GM21390 (cell line): ENCODE data around the gene VSTM5.
"Not testable (repeated sequence)": the region's sequence is repeated elsewhere in the genome, so short reads cannot be mapped to it uniquely, and the experiment has no call there.

Source experiments
- ATAC-seq: cut with Tn5 transposase; IDR thresholded peaks from one replicate; pipeline ENCODE4 v1.9.1; 2021; ENCODE audit not compliant: unreplicated experiment

VSTM5 gene, protein sequence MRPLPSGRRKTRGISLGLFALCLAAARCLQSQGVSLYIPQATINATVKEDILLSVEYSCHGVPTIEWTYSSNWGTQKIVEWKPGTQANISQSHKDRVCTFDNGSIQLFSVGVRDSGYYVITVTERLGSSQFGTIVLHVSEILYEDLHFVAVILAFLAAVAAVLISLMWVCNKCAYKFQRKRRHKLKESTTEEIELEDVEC

GRCh38 chr11:93850594-93851018, at the start of gene VSTM5:
Gene VSTM5 (minus strand): TSS chr11:93850618. CDS start chr11:93850502, 116 bp downstream.
- ATAC-seq = no peak

DNA sequence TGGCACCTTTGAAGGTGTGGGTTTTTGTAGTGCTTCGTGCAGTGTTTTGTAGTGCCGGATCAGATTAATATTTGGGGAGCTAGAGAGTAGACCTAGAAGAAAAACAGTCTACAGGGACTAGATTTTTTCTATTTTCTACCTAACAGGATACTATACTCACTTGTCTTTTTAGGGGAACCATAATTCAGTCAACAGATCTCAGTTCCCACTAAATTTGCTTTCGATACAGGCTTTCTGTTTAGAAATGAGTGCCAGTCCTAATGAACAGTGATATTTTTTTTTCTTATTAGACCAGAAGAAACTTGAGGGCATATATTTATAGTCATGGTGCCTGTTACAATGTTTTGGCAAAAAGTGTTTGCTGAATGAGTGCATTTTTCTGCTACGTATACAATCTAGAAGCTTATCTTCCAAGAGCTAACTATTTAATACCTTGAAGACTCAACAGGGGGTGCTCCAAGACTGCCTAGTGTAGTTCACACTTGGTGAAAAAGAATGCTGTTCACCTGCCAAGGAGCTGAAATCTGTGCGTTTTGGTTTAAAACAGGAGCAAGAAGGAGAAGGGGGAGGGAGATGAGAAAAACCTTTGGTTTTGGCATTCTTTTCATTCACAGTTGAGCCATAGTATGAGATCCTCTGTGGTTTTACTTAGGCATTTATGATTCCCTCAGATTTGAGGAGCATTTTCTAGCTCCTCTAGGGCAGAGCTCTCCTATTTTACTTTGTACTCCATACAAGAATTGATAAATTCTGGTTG, 44.9 kb upstream of the VSTM5 start:
- ATAC-seq = peak; percentile 59

DNA sequence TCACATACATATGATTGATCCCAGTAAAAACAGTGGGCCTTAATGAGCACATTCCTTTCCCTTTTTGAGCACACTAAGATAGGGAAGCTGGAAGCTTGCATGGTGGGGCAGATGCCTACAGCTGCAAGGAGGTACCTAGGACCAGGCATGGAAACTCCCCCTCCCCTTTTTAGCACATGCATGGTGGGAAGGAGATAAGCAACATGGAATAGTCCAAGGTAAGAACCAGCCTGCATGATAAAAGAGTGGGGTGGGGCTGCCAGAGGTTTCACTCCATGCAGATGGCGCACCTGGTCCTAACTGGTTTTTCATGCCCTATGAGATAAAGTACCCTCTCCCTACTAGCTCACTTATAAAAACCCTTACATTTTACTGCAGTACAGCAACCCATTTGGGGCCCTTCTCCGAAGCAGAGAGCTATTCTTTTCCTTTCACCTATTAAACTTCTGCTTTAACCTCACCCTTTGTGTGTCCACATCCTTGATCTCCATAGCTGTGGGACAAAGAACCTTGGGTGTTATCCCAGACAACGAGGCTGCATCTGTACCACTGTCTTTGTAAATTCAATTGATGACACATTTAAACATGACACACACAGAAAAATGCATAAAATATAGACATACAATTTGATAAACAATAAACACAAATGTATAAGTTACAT, 40.1 kb upstream of the VSTM5 start:
- ATAC-seq = no peak

- no peak for ATAC-seq
These were observed 36.7 kb upstream of the VSTM5 start for GRCh38 chr11:93887111-93887510.

DNA sequence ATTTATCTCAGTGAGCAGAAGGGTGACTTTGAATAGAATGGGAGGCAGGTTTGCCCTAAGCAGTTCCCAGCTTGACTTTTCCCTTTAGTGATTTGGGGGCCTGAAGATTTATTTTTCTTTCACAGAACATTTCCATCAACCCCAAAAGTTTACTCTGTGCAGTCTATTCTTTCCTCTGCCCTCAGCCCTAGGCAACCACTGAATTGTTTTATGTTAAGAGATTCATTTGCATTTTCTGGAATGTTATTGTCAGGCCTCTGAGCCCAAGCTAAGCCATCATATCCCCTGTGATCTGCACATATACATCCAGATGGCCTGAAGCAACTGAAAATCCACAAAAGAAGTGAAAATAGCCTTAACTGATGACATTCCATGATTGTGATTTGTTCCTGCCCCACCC, 28.7 kb upstream of the VSTM5 start:
- not testable (repeated sequence) for ATAC-seq

DNA sequence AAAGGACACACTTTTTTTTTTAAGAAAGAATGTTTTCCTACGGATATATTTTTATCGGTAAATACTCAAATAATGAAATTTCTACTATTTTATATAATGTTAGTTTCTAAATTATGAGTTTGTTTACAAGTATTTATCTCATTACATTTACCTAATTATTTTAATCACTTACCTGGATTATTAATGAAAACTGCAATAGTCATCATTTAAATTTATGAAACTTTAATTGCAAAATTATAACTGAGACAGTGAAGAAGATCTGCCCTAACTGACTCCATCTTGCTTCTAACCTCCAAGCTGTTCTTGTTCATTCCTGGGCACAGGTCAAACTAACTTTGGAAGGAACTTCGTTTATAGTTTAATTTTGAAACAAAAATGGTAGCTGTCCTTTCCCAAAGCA, 25.2 kb upstream of the VSTM5 start:
- no peak for ATAC-seq

DNA sequence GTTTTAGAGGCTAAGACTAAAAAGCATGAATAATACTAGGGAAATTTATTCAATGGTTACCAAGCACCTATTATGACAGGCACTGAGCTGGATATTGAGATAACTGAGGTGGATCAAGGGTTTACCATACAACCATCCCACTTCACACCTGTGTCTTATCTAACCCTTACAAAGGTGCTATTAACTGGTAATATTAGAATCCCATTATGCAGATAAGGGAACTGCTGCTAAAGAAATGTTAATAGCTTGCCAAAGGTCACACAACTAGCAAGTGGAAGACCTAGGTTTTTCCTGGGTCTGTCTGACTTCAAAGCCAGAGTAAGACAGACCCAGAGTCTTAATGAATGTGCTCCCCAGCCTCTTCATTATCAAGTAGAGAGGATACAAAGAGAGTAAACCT, 21.1 kb upstream of the VSTM5 start:
- no peak for ATAC-seq

DNA sequence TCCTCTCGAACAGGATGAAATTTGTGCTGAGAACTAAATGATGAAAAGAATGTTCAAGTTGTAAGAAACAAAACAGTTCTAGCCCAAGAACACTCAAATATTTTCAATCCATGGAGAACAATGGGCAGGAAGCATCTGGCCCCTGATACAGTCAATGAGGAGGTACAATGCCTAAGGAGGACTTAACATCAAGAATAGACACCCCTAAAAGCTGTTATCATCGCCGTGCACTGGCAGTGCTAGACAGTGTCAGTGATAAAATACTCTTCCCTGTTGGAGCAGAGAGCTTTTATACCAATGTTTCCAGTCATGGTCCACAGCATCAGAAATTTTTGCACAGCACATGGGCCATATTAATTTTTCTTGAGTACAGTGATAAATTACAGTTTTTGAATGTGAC, 20.2 kb upstream of the VSTM5 start:
- ATAC-seq = no peak

DNA sequence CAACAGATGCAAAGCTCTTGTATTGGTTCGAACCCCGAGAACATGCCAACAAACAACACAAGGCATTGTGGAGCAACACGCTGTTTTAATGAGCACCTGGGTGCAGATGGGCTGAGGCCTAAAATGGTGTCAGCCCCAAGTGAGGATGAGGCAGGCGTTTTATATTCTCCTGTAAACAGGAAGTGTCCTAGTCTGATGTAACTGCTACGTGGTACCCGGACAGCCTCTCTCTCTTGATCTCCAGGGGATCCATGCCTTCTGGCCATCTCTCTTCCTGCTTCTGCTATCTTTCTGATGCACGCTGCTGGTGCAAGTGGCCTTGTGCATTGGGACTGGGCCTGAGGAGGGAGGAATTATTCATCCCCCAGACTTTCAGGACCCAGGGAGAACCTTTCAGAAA, 19.4 kb upstream of the VSTM5 start:
- no peak for ATAC-seq

GRCh38 chr11:93868404-93868803, 18.0 kb upstream of the VSTM5 start:
- ATAC-seq = not testable (repeated sequence)

- no peak for ATAC-seq
These were observed 11.4 kb upstream of the VSTM5 start for GRCh38 chr11:93861808-93862207.

- no peak for ATAC-seq
These were observed 7.8 kb upstream of the VSTM5 start for GRCh38 chr11:93858121-93858775.

DNA sequence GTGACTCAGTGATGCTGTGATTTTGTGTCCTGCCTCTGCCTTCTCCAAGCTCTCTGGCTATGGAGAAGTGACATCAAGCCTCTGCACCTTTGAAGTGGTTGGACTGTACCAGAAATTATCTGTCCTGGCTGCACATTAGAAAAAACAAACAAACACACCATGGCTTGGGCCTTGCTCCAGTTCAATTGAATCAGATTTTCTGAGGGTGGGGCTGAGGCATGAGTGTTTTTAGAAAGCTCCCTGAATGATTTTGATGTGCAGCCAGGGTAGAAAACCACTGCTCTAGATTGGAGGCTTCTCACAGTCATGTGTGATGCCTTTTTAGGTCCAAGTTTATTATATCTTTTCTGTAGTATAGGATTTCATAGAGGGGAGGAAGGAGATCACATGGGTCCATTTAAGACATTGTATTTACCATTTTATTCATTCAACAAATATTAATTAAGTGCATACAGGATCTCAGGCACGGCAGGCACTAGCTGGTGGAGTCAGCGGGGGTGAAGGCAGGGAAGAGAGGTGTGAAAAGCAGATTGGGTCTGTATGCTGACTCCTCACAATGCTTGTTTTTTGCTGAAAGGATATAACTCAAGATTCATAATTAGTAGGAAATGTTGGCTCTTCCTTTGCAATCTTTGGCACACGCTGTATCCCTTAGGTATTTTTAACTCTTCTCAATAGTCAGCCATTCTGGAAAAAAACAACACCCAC, 7.1 kb upstream of the VSTM5 start:
- no peak for ATAC-seq

GRCh38 chr11:93852242-93852641, 1.8 kb upstream of the VSTM5 start:
- no peak for ATAC-seq

DNA sequence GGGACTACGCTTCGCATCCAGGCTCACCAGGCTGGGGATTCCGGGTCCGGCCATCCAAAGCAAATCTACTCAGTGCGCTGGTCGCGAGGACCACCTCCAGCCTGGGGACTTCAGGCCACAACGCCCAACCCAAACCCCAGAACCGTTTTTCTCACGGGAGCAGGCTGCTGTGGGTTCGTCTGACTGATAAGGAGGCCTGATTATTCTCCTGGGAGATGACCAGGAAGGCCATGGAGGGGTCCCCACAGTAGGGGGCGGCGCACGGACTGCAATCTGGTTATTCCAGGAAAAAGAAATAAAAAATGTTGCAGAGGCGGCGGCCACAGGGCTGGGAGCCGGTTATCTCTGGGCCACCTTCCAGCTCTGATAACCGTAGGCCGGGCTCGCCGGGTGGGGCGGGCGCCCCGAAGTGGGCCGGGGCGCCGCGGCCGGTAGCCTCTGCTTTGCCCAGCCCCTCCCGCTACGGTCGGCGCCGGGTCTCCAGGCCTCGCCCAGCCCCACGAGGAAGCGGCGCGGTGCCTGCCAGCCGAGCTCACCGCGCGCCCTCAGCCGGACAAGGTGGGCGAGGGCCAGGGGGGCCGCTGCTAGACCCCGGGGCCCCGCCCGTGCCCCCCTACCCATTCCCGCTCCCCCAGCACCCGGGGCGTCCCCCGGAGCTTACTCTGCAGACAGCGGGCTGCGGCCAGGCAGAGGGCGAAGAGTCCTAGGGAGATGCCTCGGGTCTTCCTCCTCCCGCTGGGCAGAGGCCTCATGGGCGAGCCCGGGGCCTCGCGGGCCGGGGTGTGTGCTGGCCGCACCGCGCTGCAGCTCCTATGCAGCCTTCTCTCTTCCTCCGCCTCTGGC, 446 bp downstream of the VSTM5 start:
- ATAC-seq = no peak

GRCh38 chr11:93849201-93849600, 1.2 kb downstream of the VSTM5 start:
- no peak for ATAC-seq

DNA sequence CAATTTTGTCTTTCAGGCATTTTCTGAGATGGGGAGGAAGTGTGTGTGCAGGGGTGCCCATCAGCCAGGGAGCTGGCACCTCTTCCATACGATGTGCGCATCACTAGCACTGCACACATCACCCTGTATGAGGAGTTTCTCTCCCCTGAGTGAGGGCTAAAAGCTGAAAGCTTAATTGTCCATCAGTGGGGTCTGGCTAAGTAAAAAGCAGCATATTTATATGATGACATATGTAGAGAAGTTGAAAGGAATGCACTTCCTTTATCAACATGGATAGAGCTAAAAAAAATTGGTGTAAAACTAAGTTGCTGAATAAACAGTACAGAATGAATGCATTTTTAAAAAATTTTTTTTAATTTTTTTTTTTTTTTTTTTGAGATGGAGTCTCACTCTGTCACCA, 4.0 kb downstream of the VSTM5 start:
- ATAC-seq = no peak

GRCh38 chr11:93845181-93846092, 5.0 kb downstream of the VSTM5 start:
- ATAC-seq = no peak

DNA sequence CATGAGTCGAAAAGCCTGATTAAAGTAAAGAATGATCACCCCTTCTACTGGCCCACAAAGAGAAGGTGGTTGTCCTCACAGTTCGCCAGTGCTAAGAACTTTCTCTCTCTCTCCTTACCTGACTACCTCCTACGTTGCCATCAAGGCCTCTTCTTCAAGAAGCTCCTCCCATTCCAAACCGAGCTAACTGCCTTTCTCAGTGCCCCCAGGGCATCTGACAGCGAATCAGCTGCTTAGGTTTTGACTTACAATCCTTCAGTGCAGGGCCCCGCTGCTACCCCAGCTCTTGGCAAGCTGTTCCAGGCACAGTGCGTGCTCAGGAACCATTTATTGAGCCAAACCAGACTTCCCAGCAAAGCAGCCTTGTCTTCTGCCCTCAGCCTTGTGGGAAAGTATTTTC, 5.8 kb downstream of the VSTM5 start:
- no peak for ATAC-seq
